HG03432 (cell line): Measurements from ENCODE around the gene ERC2.
"Not testable (repeated sequence)": the region's sequence is repeated elsewhere in the genome, so short reads cannot be mapped to it uniquely, and the experiment has no call there.

Experiments used
- ATAC-seq: cut with Tn5 transposase; IDR thresholded peaks from one replicate; pipeline ENCODE4 v1.9.1; 2021; ENCODE audit warnings: mild to moderate bottlenecking, moderate library complexity; ENCODE audit not compliant: unreplicated experiment

ERC2 gene

GRCh38 chr3:55860049-55860721, 608.1 kb downstream of the ERC2 start:
- ATAC-seq: no peak

- ATAC-seq: no peak
These were observed 609.0 kb downstream of the ERC2 start for GRCh38 chr3:55859305-55859704.

GRCh38 chr3:55858727-55859126, 609.5 kb downstream of the ERC2 start:
- no peak for ATAC-seq

GRCh38 chr3:55858302-55858701, 610.0 kb downstream of the ERC2 start:
- ATAC-seq: no peak

GRCh38 chr3:55857633-55858032, 610.6 kb downstream of the ERC2 start:
- no peak for ATAC-seq

- ATAC-seq: no peak
These were observed 613.0 kb downstream of the ERC2 start for GRCh38 chr3:55855311-55855710.

- no peak for ATAC-seq
These were observed 613.8 kb downstream of the ERC2 start for GRCh38 chr3:55854494-55854893.

GRCh38 chr3:55852326-55852725, 615.9 kb downstream of the ERC2 start:
- no peak for ATAC-seq

- ATAC-seq: no peak
These were observed 626.1 kb downstream of the ERC2 start for GRCh38 chr3:55842204-55842603.

GRCh38 chr3:55831876-55832275, 636.4 kb downstream of the ERC2 start:
- ATAC-seq: not testable (repeated sequence)

- no peak for ATAC-seq
These were observed 639.6 kb downstream of the ERC2 start for GRCh38 chr3:55828712-55829111.

- ATAC-seq: no peak
These were observed 640.5 kb downstream of the ERC2 start for GRCh38 chr3:55827786-55828185.

GRCh38 chr3:55826731-55827496, 641.4 kb downstream of the ERC2 start:
- no peak for ATAC-seq

- no peak for ATAC-seq
These were observed 642.2 kb downstream of the ERC2 start for GRCh38 chr3:55826097-55826496.

- ATAC-seq: no peak
These were observed 643.9 kb downstream of the ERC2 start for GRCh38 chr3:55824406-55824805.

- no peak for ATAC-seq
These were observed 644.4 kb downstream of the ERC2 start for GRCh38 chr3:55823829-55824228.

GRCh38 chr3:55823001-55823400, 645.3 kb downstream of the ERC2 start:
- ATAC-seq: no peak

- ATAC-seq: no peak
These were observed 649.3 kb downstream of the ERC2 start for GRCh38 chr3:55819005-55819404.

GRCh38 chr3:55818485-55818884, 649.8 kb downstream of the ERC2 start:
- no peak for ATAC-seq

- ATAC-seq: no peak
These were observed 651.3 kb downstream of the ERC2 start for GRCh38 chr3:55816794-55817576.

- ATAC-seq: no peak
These were observed 653.0 kb downstream of the ERC2 start for GRCh38 chr3:55815262-55815661.
